ENCODE data around the gene RHOG.
A peak's percentile ranks its signal among the peaks of the same experiment; 100 is the strongest.

RHOG gene

DNA sequence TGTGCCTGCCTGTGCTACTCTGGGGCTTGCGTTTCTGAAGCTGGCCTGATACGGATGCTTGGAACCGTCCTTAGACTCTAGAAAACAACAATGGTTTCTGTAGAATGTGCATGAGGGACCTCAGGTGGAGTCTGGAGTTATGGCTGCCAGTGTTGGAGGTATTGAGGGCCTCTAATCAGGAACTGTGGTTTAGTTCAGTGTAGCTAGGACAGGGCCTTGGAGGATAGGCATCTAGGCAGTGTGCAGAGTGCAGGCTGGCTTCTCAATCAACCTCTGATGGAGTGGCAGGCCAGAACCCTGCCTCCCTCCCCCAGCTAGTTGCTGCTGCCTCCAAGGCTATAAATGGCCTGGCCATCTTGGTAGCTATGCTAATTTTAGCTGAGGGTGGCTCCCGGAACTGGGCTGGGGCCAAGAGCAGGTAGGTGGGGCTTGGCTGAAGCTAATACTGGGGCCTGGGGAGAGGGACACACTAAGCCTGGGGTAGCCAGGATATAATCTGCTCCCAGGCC is 18.7 kb upstream of the RHOG start:
- DNase-seq (ENCODE audit: low spot score), result no peak

GRCh38 chr11:3857628-3858027 is 16.9 kb upstream of the RHOG start:
- DNase-seq (ENCODE audit: low spot score), result no peak

DNA sequence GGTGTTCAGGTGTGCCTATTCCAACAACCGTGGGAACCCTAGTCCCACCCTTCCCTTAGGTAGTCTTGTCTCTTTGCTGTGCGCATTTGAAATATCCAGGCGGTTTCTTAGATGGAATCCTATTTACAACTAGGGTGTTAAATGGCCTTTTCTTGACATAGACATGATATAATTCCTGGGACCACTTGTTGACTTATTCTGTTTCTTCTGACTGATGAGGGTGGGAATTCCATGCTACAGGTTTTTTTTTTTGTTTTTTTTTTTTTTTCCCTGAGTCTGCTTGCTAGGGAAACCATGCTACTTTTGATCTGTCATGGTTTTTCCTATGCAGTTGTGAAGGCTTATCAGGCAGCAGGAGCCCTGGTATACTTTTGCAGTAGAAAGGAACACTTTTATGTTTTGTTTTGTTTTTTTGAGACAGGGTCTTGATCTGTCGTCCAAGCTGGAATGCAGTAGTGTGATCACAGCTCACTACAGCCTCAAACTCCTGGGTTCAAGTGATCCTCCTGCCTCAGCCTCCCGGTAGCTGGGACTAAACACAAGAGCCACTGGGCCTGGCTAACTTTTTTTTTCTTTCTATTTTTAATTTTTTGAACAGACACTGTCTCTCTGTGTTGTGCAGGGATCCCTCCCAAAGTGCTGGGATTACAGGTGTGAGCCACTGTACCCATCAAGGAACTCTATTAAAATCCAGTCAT is 16.2 kb upstream of the RHOG start:
- DNase-seq (ENCODE audit: low spot score), result no peak

GRCh38 chr11:3855808-3856491 is 15.2 kb upstream of the RHOG start:
- DNase-seq (ENCODE audit: low spot score), result peak; percentile 54

DNA sequence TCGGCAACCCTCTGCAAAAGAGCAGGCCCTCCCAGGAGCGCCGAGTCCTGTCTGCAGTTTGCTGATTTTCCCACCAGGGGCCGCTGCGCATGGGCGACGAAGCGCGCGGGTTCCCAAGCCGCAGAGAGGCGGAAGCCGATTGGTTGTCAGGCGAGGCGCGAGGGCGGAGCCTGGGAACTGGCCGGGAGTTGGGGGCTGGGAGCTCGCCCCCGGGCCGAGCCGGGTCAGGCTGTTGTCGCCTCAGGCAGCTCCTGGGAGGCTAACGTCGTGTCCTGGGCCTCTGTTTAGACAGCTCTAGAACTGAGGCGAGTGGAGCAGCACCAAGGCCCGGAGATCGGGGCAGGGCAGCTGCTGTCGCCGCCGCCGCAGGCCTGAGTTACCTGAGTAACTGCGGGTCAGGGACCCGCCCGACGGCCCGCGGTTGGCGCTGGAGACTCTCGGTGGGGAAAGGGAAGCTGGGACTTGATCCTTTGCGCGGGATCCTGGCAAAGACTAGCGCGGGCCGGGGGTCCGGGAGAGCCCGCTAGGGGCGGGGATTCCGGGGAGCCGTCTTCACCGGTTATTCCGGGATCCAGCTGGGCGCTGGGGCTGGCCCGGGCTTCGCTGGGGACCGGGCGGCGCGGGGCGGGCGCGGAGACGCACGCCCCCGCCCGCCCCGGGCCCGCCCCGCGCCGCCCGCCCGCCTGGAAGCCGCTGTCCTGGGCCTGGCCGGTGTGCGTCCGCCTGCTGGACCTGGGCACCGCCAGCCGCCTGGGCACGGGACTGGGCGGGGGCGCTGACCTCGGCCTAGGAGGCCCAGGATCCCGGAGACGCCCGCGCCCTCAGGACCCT is 14.4 kb upstream of the RHOG start, which contains the start of gene STIM1:
TSS of gene STIM1 (plus strand) at position 688 of the 831 bp plus-strand sequence. CDS start 607 bp downstream, outside the sequence.
- DNase-seq (ENCODE audit: low spot score), result peak; percentile 98

- DNase-seq (ENCODE audit: low spot score), result no peak
Measured at GRCh38 chr11:3854660-3854976, 13.9 kb upstream of the RHOG start.

DNA sequence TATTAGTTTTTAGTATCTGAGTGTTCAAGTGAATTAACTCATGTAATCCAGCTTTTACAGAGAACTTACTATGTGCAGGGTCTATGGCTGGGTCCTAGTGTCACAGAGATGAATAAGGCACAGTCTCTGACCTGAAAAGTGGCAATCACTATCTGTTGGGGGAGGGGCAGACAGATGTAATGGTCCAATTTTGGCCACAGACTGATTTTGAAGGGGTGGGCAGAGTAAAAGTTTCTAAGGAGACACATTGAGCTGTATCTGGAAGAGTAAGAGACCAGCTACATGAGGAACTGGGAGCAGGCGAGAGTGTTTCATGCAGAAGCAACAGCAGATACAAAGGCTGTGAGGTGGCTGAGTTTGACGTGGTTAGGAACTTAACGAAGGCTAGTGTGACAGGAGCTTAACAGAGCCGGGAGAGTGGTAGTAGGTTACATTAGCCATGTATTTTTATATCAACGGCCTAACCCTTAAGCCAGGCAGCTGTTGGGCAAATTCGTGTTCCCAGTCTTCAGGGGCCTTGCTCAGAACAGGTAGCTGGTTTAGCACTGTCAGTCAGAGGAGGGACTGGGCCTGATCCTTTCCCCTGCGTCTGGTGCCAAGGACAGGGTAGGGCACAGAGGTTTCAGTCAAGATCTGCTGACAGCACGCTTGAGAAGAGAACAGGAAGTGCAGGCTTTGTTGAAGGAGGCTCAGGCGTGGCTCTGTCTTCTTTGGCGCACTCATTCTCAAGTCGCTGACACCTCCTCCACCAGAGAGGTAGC is 13.3 kb upstream of the RHOG start:
- DNase-seq (ENCODE audit: low spot score), result no peak

DNA sequence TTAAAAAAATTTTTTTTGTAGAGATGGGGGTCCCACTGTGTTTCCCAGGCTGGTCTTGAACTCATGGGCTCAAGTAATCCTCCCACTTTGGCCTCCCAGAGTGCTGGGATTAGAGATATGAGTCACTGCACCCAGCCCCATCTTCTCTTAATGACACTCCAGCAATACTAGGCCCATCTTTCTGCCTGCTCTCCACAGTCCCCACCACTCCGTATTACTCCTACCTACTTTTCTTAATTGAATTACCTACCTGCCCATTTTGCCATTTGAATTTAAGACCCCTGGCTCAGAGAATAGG is 12.7 kb upstream of the RHOG start:
- DNase-seq (ENCODE audit: low spot score), result no peak

DNA sequence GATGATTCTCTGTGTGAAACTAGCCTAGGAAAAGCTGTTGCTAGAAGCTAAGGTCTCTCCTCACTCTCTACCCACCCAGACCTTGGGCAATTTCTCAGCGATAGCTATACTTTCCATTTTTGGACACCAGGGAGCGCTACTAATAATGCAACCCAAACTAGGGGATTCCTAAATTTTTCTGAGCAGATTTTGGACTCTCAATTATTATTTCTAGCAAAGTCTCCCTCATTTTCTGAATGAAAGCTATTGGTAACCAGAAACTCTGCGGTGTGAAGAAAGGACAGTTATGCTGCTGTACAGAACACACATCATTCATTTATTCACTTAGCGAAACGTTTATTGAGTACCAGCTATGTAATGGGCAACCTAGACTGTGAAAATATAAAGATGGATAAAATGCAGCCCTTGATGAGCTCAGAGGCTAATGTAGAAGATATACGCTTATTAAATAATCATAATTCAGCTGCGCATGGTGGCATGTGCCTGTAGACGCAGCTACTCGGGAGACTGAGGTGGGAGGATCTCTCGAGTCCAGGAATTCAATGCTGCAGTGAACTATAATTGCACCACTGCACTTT is 8.6 kb upstream of the RHOG start:
- DNase-seq (ENCODE audit: low spot score), result peak; percentile 61

DNA sequence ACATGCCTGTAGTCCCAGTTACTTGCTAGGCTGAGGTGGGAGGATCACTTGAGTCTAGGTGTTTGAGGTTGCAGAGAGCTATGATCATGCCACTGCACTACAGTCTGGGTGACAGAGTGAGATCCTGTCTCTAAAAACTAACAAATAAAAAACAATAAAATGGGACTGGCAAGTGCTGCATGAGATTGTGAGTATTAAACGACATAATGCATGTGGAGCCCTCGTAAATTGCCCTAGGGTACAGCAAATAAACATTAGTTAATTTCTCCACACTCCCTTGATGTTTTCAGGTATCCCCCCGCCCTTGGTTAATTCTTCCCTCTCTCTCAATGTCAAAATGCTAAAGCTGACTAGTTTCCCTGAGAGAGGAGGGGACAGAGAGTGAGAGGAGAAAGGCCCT is 4.9 kb upstream of the RHOG start:
- DNase-seq (ENCODE audit: low spot score), result no peak

- no peak for DNase-seq (ENCODE audit: low spot score)
Measured at GRCh38 chr11:3845246-3845645, 4.5 kb upstream of the RHOG start.

GRCh38 chr11:3843326-3843725 is 2.6 kb upstream of the RHOG start:
- DNase-seq (ENCODE audit: low spot score), result no peak

GRCh38 chr11:3841426-3842350 is 929 bp upstream of the RHOG start:
- DNase-seq (ENCODE audit: low spot score), result peak; percentile 92

DNA sequence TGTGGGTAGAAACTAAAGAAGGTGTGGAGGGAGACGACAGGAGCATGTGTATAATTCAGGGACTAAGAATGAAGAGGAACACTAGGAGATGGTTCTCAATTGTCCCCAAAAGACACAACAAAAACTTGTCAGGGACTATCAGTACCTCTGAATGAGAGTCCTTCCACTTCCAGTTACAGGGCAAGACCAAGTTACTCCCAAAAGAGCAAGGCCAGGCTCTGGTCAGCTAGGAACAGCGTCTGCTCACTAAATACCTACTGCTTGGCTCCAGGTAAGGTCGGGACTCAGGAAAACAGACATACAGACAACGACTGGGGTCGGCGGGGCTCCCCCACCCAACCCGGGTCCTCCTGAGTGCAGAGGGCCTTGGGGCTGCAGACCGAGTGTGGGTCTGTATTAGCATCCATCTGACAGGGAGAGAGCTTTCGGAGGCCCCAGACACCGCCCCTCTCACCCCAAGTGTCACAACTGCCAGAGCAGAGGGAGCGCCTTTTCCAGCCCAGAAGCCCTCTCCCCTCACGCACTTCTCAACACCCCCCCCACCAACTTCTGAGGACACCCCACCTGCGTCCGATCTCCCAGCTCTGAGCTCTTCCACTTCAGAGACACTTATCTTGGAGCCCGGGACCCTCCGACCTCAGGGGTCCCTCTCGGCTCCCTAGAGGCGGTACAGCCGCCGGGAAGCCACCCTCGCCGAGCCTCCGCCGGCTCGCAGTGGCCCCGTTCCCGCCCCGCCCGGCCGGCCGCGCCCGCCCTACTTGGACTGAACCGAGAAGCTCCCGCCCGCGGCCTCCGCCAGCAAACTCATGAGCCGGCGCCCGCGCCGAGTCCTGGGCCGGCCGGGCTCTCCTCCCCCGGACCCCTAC is 522 bp downstream of the RHOG start:
- peak; percentile 35 for DNase-seq (ENCODE audit: low spot score)

DNA sequence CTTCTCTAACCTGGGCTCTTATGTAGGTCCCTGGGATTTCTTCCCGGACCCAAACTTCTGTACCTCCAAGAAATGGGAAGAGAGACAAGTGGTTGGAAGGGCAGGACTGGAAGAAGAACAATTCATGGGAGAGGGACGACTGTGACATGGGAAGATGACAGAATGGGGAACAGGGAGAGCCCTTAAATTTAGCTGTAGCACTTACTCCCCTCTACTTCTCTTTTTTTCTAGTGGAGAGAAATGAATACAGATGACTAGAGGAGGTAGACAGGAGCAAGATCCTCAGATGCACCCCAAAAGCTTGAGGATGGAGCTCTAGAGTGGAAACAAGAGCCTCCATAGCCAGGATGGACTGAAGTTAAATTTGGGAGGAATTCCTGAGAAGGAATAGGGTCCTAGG is 2.3 kb downstream of the RHOG start:
- no peak for DNase-seq (ENCODE audit: low spot score)

DNA sequence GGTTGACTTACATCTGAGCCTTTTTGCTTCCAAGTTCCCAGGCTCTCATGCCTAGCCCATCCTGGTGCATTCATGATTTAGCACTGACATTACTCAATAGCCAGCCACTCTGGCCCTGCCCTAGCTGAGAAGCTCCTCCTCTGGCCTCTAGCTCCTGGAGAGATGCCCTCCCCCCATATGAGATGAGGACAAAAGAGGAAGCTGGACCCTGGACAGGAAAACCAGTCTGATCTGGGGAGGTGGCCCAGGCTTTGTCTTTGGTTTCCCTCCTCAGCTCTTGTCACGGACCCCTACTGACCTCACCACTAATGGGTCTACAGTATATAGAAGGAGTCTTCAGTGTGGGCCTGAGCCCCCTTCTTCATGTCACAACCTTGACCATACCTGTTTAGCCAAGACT is 3.0 kb downstream of the RHOG start:
- peak; percentile 29 for DNase-seq (ENCODE audit: low spot score)

- DNase-seq (ENCODE audit: low spot score), result no peak
Measured at GRCh38 chr11:3836903-3837302, 3.9 kb downstream of the RHOG start.

GRCh38 chr11:3835751-3836150 is 5.0 kb downstream of the RHOG start:
- no peak for DNase-seq (ENCODE audit: low spot score)

- no peak for DNase-seq (ENCODE audit: low spot score)
Measured at GRCh38 chr11:3834664-3835461, 5.9 kb downstream of the RHOG start.

Data from GM03348 (cell line).